Renal pelvis (tissue), 12 donors: ENCODE results near the gene LRRC1. TPM values are rescaled to one million over a fixed set of nuclear protein-coding genes. Genes with fewer than 3 reads are reported as not detected.
A peak's percentile ranks its signal among the peaks of the same experiment; 100 is the strongest.
"Not testable (repeated sequence)": the region's sequence is repeated elsewhere in the genome, so short reads cannot be mapped to it uniquely, and the experiment has no call there.

ENCODE experiments used
- DNase-seq: peaks from one replicate; pipeline ENCODE4 v3.0.0-alpha.2; 2013
- long read RNA-seq, 16 experiments: transcript quantifications; one replicate each; lab custom pipeline, GENCODE V29; 2026
- polyA plus RNA-seq, 3 donors: library from polyadenylated mRNA; unstranded; fragments of 120-200 nt; gene quantifications; one replicate each; pipeline ENCODE4 v1.2.1, GENCODE V29; 2013; ENCODE audit not compliant: insufficient read length in 3 of 3

The LRRC1 gene
- 10 to 100 TPM; 24.4 to 34.8 (median 29.7) TPM for polyA plus RNA-seq
- long read RNA-seq, donor 1, partial matches to known transcripts = 8 of 10 reads
- long read RNA-seq, donor 1, other reads (novel, unspliced or antisense) = 0 of 10 reads
- long read RNA-seq, donor 2, transcript LRRC1-202 (14 exons, 3,180 nt) = major isoform, 6 of 7 reads
- long read RNA-seq, donor 2, partial matches to known transcripts = 0 of 7 reads
- long read RNA-seq, donor 2, other reads (novel, unspliced or antisense) = 0 of 7 reads
- long read RNA-seq, donor 3, partial matches to known transcripts = 0 of 2 reads
- long read RNA-seq, donor 3, other reads (novel, unspliced or antisense) = 0 of 2 reads
- long read RNA-seq, donor 4, partial matches to known transcripts = 0 of 1 reads
- long read RNA-seq, donor 4, other reads (novel, unspliced or antisense) = 0 of 1 reads
- long read RNA-seq, donor 5, partial matches to known transcripts = 5 of 5 reads
- long read RNA-seq, donor 5, other reads (novel, unspliced or antisense) = 0 of 5 reads
- long read RNA-seq, donor 6, transcript LRRC1-202 (14 exons, 3,180 nt) = major isoform, 5 of 15 reads
- long read RNA-seq, donor 6, partial matches to known transcripts = 10 of 15 reads
- long read RNA-seq, donor 6, other reads (novel, unspliced or antisense) = 0 of 15 reads
- long read RNA-seq, donor 7, transcript LRRC1-202 (14 exons, 3,180 nt) = major isoform, 8 of 18 reads
- long read RNA-seq, donor 7, partial matches to known transcripts = 10 of 18 reads
- long read RNA-seq, donor 7, other reads (novel, unspliced or antisense) = 0 of 18 reads
- long read RNA-seq, donor 8 = 0 reads
- long read RNA-seq, donor 9, partial matches to known transcripts = 6 of 8 reads
- long read RNA-seq, donor 9, other reads (novel, unspliced or antisense) = 0 of 8 reads
- long read RNA-seq, donor 10, partial matches to known transcripts = 7 of 9 reads
- long read RNA-seq, donor 10, other reads (novel, unspliced or antisense) = 0 of 9 reads
- long read RNA-seq, donor 11, partial matches to known transcripts = 0 of 2 reads
- long read RNA-seq, donor 11, other reads (novel, unspliced or antisense) = 0 of 2 reads
- long read RNA-seq, donor 12, transcript LRRC1-202 (14 exons, 3,180 nt) = major isoform, 8 of 16 reads
- long read RNA-seq, donor 12, partial matches to known transcripts = 7 of 16 reads
- long read RNA-seq, donor 12, other reads (novel, unspliced or antisense) = 0 of 16 reads
- long read RNA-seq, donor 13, transcript LRRC1-202 (14 exons, 3,180 nt) = major isoform, 6 of 13 reads
- long read RNA-seq, donor 13, partial matches to known transcripts = 7 of 13 reads
- long read RNA-seq, donor 13, other reads (novel, unspliced or antisense) = 0 of 13 reads
- long read RNA-seq, donor 14, transcript LRRC1-202 (14 exons, 3,180 nt) = major isoform, 5 of 16 reads
- long read RNA-seq, donor 14, partial matches to known transcripts = 10 of 16 reads
- long read RNA-seq, donor 14, other reads (novel, unspliced or antisense) = 0 of 16 reads
- long read RNA-seq, donor 15, transcript LRRC1-202 (14 exons, 3,180 nt) = major isoform, 6 of 18 reads
- long read RNA-seq, donor 15, partial matches to known transcripts = 12 of 18 reads
- long read RNA-seq, donor 15, other reads (novel, unspliced or antisense) = 0 of 18 reads
- long read RNA-seq, donor 16, transcript LRRC1-202 (14 exons, 3,180 nt) = major isoform, 5 of 33 reads
- long read RNA-seq, donor 16, partial matches to known transcripts = 27 of 33 reads
- long read RNA-seq, donor 16, other reads (novel, unspliced or antisense) = 0 of 33 reads

GRCh38 chr6:53794720-53795339 is at the start of gene LRRC1:
LRRC1 (plus strand) TSS chr6:53795005; CDS start chr6:53795257, 252 bp downstream.
- peak; percentile 95 for DNase-seq

DNA sequence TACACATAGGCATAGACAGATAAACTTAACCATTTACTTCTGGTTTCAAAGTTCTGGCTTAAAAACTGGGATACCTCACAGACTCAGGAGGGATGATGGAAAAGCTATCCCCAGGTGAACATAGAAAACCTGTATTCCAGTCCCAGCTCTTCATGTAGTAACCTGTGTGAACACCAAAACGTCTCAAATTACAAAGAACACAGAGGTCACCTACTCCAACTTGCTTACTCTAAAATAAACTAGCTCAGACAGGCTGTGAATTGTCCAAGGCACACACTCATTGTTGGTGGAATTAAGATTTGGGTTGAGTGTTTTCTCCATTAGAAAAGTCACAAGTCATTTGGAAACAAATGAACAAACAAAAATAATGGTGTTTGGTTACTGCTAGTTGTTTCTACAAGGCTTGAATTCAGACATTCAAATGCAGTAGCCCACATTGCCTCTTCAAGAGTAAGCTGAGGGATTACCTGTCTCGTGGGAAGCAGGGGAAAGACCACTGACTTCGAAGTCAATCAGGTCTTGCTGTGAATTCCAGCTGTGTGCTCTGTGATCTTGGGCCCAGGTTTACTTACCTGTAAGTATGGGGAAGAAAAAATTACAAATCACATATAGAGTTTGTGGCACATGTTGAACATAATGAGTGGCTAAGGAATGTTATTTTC is 48.2 kb upstream of the LRRC1 start:
- peak; percentile 19 for DNase-seq

DNA sequence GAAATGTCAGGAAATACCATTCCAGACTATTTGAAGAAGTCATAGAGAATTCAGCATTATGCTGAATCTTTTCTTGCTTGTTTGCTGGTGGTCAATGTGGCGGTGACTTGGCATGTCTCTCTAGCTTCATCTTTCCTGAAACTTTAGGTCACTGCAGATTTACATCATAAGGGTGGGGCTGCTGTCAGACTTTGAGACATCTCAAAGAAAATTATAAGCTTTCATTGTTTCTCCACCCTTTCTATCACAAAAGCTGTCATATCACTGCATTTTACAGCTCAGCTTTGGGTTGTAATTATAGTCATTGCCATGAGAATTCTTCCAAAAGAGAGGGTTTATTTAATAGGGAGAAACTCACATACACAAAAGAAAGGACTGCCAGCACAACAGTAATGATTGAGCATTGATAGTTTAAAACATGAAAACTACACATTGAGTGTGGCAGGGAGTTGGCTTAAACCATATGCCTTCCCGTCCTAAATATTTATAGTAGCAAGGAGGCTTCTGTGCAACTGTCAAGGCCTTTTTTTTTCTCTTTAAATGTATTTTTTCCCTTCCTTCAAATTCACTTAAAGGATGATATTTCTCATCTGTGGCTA is 44.7 kb upstream of the LRRC1 start:
- DNase-seq = no peak

- DNase-seq = no peak
Observed at GRCh38 chr6:53751417-53751816, 43.4 kb upstream of the LRRC1 start.

GRCh38 chr6:53752440-53752839 is 42.4 kb upstream of the LRRC1 start:
- DNase-seq = no peak

- no peak for DNase-seq
Observed at GRCh38 chr6:53752856-53753255, 41.9 kb upstream of the LRRC1 start.

DNA sequence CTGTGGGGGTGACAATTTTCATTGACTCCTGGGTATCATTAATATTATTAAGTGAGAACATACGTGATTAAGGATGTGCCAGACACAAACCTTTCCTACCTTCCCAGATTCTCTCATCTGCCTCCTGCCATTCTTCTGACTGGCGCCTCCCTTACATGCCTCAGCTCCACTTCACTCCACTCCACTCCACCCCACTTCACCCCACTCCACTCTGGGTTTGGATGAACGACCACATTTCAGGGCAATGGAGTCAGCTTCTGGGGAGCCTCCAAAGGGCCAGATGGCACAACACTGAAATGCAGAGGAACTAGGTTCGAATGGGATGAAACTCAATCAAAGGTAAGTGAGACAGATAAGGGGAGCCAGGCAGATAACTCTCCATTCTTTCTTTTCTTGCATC is 40.5 kb upstream of the LRRC1 start:
- DNase-seq = no peak

GRCh38 chr6:53756396-53756795 is 38.4 kb upstream of the LRRC1 start:
- DNase-seq = no peak

DNA sequence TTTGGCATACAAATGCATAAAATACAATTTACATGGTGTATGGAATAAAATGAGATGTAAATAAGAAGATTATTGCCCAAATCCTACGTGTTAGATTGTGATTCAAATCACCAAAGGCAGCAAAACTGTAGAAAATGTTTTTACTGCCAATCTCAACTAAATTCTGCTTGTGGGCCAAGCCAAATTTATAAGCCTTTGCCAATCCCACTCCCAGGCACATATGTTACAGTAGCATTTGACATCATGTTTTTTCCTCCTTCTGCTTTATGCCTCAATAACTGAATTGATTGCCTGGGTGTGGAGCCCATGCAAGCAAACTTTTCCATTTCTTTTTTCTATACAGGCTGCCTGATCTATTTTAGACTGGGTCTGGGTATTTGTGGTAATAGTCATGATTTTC is 36.3 kb upstream of the LRRC1 start:
- no peak for DNase-seq

DNA sequence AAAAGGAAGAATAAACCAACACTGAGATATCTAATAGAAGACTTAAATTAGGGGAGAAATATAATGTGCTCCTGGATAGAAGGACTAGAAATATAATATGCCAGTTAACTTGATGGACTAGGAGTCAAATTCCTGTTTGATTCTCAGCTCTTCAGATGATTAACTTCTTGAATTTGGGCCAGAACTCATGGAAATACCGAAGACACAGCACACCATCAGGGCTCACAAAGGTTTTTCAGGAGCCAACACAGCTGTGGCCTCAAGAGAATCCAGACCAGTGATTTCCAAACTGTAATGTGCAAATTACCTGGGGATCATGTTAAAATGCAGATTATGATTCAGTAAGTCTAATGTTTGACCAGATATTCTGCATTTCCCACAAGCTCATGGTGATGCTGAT is 33.8 kb upstream of the LRRC1 start:
- DNase-seq = no peak

DNA sequence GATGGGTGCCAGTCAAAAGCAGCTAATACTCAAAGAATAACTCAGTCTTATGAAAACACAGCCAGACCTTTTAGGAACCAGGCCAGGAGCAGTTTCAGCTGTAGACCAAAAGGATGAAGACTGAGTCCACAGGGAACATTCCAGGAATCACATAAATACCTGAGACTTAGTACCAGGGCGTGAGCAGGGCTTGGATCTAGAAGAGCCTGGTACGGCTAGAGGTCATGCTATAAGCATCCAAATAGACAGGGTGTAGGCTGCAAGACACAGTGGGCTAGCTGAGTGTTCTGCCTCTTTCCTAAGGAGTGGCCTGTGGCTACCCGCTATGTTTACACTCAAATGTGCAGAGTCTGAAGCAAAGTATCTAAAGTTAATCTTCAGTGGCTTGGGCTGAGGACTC is 29.5 kb upstream of the LRRC1 start:
- DNase-seq = no peak

GRCh38 chr6:53766930-53767329 is 27.9 kb upstream of the LRRC1 start:
- DNase-seq = no peak

DNA sequence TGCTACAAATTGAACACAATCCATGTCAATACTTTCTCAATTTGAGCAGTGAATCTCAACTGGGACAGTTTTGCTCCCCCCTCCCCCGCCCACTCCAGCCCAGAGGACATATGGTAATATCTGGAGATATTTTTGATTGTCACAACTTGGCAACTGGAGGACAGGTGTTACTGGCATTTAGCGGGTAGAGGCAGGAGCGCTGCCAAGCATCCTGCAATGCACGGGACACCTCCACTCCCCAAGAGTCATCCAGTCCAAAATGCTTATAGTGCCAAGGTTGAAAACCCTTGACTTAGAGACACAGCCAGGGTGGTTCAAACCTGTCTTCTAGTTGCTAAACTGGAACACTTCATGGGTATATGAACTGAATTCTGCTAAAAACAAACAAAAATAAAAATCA is 26.9 kb upstream of the LRRC1 start:
- DNase-seq = no peak

DNA sequence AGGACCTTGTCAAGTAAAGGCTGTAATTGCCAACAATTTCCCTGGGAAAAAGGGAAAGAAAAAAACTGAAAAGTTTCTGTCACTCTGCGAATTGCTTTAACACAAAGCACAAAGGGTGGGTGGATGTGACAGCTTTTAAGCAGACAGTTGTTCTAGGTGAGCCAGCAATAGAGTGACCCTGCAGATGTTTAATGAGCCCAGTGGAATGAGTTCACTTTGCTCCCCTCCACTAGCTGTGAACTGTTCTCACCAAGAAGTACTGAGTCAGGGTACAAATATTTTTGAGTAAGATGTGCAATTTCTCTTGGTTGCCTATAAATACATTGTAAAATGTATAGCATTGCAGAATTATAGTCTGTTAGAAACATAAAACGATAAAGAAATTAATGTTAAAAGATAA is 26.2 kb upstream of the LRRC1 start:
- DNase-seq = no peak

DNA sequence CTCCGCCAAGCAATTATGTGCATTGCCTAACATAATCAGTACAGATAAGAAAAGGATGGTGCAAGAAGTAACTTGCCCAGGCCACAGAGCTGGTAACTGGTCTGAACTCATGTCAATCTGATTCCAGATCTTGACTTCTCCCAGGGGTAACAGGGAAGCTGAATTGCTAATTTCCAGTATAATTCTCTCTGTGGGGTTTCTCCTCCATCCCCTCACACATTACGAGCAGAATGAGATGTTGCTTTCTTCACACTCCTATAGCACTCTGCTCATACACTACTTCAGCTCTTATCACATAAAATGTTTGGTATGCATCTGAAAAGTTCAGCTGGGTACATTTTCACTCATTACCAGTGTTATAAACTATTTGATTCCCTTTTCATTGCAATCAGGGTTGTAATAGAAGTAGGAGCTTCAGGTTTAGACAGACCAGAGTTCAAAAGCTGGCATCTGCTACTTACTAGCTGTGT is 24.0 kb upstream of the LRRC1 start:
- DNase-seq = no peak

- no peak for DNase-seq
Observed at GRCh38 chr6:53771785-53772624, 22.8 kb upstream of the LRRC1 start.

- DNase-seq = no peak
Observed at GRCh38 chr6:53773044-53773696, 21.6 kb upstream of the LRRC1 start.

GRCh38 chr6:53776152-53776551 is 18.7 kb upstream of the LRRC1 start:
- not testable (repeated sequence) for DNase-seq
